HL-60 (cell line): Measurements from ENCODE around the gene GET4.

Experiments
- DNase-seq, 2 experiments: peaks; one replicate each; pipeline ENCODE4 v3.0.0-alpha.2; 2010 to 2020; ENCODE audit warnings: low read depth in 1 of 2, low spot score in 1 of 2
- H3K27ac ChIP-seq: fragments of 250-450 bp; sonication (Bioruptor Pico); replicated peaks from 2 replicates; pipeline ENCODE4 v1.5.1; 2020; ENCODE audit warnings: mild to moderate bottlenecking, moderate library complexity
- H3K27me3 ChIP-seq: fragments of 250-450 bp; sonication (Bioruptor Pico); 2 replicates; pipeline ENCODE4 v1.5.1; 2021; ENCODE audit warnings: mild to moderate bottlenecking, moderate library complexity; ENCODE audit not compliant: insufficient read depth, poor library complexity, severe bottlenecking
- H3K4me3 ChIP-seq: replicated peaks from 2 replicates; pipeline ENCODE4 v1.5.1; 2011; ENCODE audit warnings: mild to moderate bottlenecking, control low read depth, low read length; ENCODE audit not compliant: insufficient read depth
- GABPA ChIP-seq: IDR thresholded peaks from 2 replicates; pipeline ENCODE4 v1.6.1; 2012; ENCODE audit warnings: low read depth
- POLR2AphosphoS5 ChIP-seq: IDR thresholded peaks from 2 replicates; pipeline ENCODE4 v1.6.1; 2012; ENCODE audit warnings: low read depth
- SPI1 ChIP-seq: IDR thresholded peaks from 2 replicates; pipeline ENCODE4 v1.6.1; 2012; ENCODE audit warnings: low read depth, mild to moderate bottlenecking, borderline replicate concordance
- TF ChIP-seq, protein P1 (sequence below): IDR thresholded peaks from 2 replicates; pipeline ENCODE4 v1.6.1; 2012; ENCODE audit warnings: low read depth; ENCODE audit not compliant: insufficient replicate concordance
- TF ChIP-seq, protein P2 (sequence below): IDR thresholded peaks from one replicate; pipeline ENCODE4 v1.5.1; 2011; ENCODE audit warnings: low read length, control low read depth, inconsistent platforms; ENCODE audit not compliant: insufficient read depth

GET4 gene

DNA sequence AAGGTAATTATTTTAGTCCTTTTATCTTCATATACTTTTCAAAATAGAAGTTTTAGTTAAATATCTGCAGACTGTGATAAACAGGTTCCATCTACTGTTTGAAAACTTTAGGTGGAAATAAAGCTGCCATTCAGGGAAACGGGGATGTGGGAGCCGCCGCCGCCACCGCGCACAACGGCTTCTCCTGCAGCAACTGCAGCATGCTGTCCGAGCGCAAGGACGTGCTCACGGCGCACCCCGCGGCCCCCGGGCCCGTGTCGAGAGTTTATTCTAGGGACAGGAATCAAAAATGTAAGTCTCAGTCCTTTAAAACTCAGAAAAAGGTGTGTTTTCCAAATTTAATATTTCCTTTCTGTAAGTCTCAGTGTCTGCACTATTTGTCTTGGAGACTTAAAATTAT, 33.1 kb upstream of the GET4 start:
- Histone ChIP-seq H3K4me3 (no peak overlapping the region), H3K27ac (no peak overlapping the region), H3K27me3 (no peaks in the 10 kb centered on the region)
- TF ChIP-seq, protein P1, sequence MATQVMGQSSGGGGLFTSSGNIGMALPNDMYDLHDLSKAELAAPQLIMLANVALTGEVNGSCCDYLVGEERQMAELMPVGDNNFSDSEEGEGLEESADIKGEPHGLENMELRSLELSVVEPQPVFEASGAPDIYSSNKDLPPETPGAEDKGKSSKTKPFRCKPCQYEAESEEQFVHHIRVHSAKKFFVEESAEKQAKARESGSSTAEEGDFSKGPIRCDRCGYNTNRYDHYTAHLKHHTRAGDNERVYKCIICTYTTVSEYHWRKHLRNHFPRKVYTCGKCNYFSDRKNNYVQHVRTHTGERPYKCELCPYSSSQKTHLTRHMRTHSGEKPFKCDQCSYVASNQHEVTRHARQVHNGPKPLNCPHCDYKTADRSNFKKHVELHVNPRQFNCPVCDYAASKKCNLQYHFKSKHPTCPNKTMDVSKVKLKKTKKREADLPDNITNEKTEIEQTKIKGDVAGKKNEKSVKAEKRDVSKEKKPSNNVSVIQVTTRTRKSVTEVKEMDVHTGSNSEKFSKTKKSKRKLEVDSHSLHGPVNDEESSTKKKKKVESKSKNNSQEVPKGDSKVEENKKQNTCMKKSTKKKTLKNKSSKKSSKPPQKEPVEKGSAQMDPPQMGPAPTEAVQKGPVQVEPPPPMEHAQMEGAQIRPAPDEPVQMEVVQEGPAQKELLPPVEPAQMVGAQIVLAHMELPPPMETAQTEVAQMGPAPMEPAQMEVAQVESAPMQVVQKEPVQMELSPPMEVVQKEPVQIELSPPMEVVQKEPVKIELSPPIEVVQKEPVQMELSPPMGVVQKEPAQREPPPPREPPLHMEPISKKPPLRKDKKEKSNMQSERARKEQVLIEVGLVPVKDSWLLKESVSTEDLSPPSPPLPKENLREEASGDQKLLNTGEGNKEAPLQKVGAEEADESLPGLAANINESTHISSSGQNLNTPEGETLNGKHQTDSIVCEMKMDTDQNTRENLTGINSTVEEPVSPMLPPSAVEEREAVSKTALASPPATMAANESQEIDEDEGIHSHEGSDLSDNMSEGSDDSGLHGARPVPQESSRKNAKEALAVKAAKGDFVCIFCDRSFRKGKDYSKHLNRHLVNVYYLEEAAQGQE: no peak
- TF ChIP-seq SPI1 (no peak), POLR2AphosphoS5 (no peak), GABPA (no peak)
- TF ChIP-seq, protein P2, sequence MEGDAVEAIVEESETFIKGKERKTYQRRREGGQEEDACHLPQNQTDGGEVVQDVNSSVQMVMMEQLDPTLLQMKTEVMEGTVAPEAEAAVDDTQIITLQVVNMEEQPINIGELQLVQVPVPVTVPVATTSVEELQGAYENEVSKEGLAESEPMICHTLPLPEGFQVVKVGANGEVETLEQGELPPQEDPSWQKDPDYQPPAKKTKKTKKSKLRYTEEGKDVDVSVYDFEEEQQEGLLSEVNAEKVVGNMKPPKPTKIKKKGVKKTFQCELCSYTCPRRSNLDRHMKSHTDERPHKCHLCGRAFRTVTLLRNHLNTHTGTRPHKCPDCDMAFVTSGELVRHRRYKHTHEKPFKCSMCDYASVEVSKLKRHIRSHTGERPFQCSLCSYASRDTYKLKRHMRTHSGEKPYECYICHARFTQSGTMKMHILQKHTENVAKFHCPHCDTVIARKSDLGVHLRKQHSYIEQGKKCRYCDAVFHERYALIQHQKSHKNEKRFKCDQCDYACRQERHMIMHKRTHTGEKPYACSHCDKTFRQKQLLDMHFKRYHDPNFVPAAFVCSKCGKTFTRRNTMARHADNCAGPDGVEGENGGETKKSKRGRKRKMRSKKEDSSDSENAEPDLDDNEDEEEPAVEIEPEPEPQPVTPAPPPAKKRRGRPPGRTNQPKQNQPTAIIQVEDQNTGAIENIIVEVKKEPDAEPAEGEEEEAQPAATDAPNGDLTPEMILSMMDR: no peak
- DNase-seq: no peak

DNA sequence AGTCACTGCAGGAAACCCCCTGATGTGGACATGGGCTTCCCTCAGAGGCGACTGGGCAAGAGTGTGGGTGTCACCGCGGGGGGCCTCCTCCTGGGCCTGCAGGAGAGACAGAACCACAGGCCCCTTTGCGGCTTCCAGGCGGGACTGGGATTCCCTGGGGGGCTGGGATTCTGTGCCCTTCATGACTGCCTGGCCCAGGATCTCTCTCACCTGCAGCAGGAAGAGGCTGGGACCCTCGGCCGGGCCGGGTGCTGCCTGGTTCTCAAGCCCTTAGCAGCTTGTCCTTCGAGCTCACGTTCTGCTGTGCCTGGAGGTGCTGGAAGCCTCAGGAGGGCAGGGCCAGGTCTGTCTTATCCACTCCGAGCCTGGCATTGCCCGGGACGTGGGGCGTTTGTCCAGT, 32.3 kb upstream of the GET4 start:
- Histone ChIP-seq H3K4me3 (no peak overlapping the region), H3K27ac (no peak overlapping the region), H3K27me3 (no peaks in the 10 kb centered on the region)
- no peak for DNase-seq
- TF ChIP-seq GABPA: no peak
- no peak for TF ChIP-seq SPI1
- TF ChIP-seq, protein P2: no peak
- TF ChIP-seq POLR2AphosphoS5: no peak
- TF ChIP-seq, protein P1: no peak

DNA sequence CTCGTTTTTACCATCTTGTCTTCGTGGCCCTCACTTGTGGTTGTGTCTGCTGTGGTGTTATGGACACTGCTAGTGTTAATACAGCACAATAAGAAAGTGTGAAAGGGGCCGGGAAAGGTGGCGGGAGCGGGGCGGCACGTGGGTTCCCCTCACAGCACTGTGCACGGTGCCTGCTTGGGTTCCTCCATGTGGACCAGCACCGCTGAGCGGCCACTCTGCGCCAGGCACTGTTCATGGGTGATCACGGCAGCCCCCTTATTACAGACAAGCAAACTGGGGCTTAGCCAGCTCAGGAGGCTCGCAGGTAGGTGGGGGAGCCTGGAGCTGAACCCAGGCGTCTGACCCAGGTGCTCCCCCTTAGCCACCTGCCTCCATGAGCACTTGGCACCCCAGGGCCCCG, 31.8 kb upstream of the GET4 start:
- no peak for DNase-seq
- Histone ChIP-seq H3K27me3 (no peaks in the 10 kb centered on the region), H3K4me3 (no peak overlapping the region), H3K27ac (no peak overlapping the region)
- TF ChIP-seq SPI1 (no peak), POLR2AphosphoS5 (no peak), GABPA (no peak)
- TF ChIP-seq, protein P2: no peak
- TF ChIP-seq, protein P1: no peak
